ENCODE data around the gene CEP295NL. TPM values are rescaled to one million over a fixed set of nuclear protein-coding genes. Genes with fewer than 3 reads are reported as not detected.

CEP295NL gene
- total and polyA plus RNA-seq, 2 of the 8 experiments (the other 6 are each of a cell fraction or from before 2014, with no cell fraction given): 0.06 to 2.0 TPM

DNA sequence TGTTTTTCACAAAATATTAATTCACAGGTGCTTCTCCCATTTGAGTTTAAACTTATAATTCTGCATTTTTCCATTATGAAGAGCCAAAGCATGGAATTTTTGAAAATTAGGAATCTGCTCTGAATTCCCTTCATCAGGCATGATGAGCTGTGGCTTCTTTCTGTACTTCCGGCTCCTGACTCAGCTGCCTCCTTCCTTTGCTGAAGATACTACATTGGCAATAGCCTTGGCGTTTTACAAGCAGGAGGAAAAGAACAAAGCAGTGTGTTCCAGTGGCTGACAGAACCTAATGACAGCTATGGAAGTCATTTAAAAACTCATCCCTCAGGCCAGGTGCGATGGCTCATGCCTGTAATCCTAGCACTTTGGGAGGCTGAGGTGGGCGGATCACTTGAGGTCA lies 44.0 kb downstream of the CEP295NL start (continued):
- TF ChIP-seq, protein P1, sequence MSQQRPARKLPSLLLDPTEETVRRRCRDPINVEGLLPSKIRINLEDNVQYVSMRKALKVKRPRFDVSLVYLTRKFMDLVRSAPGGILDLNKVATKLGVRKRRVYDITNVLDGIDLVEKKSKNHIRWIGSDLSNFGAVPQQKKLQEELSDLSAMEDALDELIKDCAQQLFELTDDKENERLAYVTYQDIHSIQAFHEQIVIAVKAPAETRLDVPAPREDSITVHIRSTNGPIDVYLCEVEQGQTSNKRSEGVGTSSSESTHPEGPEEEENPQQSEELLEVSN (IDR thresholded peaks at IDR 0.05): no peak
- TF ChIP-seq BRCA1 (IDR thresholded peaks at IDR 0.05; ENCODE audit: low read depth, low read length) (no peak), KDM5A (IDR thresholded peaks at IDR 0.05; ENCODE audit: low read length) (no peak), FOSL1 (IDR thresholded peaks at IDR 0.05; ENCODE audit: insufficient read depth, low read depth, low read length) (no peak), RAD21 (IDR thresholded peaks at IDR 0.05 in 1 of 2, conservative IDR thresholded peaks at IDR 0.05 in 1 of 2; ENCODE audit: low read depth in 2 of 2, low read length in 2 of 2) (no peak)

All from H1 (cell line).